Osteoblast (primary cell): Measurements from ENCODE around the gene AFAP1. TPM values are rescaled to one million over a fixed set of nuclear protein-coding genes. Genes with fewer than 3 reads are reported as not detected.
A peak's percentile ranks its signal among the peaks of the same experiment; 100 is the strongest.

ENCODE experiments used
- DNase-seq: peaks from one replicate; pipeline ENCODE4 v3.0.0; 2011; ENCODE audit warnings: low spot score, mixed read lengths; ENCODE audit not compliant: insufficient read length; ENCODE audit errors: missing footprints
- H2AFZ ChIP-seq: 2 replicates; pipeline ENCODE4 v1.6.0; 2011; ENCODE audit warnings: mild to moderate bottlenecking, low read length
- H3K27ac ChIP-seq: 2 replicates; pipeline ENCODE4 v1.5.1; 2011; ENCODE audit warnings: mild to moderate bottlenecking, low read depth, low read length, moderate library complexity
- H3K27me3 ChIP-seq: 2 replicates; pipeline ENCODE4 v1.6.0; 2012; ENCODE audit warnings: mild to moderate bottlenecking, control low read depth, inconsistent platforms, low read length, moderate library complexity; ENCODE audit not compliant: insufficient read depth
- H3K36me3 ChIP-seq: 2 replicates; pipeline ENCODE4 v1.5.1; 2011; ENCODE audit warnings: mild to moderate bottlenecking, low read length, control low read depth, moderate library complexity; ENCODE audit not compliant: insufficient read depth
- H3K4me1 ChIP-seq: 2 replicates; pipeline ENCODE4 v1.5.1; 2011; ENCODE audit warnings: mild to moderate bottlenecking, low read length, control low read depth, moderate library complexity; ENCODE audit not compliant: insufficient read depth
- H3K4me2 ChIP-seq: 2 replicates; pipeline ENCODE4 v1.6.0; 2011; ENCODE audit warnings: mild to moderate bottlenecking, low read length; ENCODE audit not compliant: insufficient read depth
- H3K4me3 ChIP-seq: fragments of 200-600 bp; sonication (generic); 3 replicates; pipeline ENCODE4 v1.5.1; 2012; ENCODE audit warnings: mild to moderate bottlenecking, low read length, inconsistent platforms; ENCODE audit not compliant: insufficient read depth
- H3K79me2 ChIP-seq: 2 replicates; pipeline ENCODE4 v1.6.0; 2012; ENCODE audit warnings: mild to moderate bottlenecking, low read length, control low read depth, inconsistent platforms; ENCODE audit not compliant: insufficient read depth
- H3K9me3 ChIP-seq: 2 replicates; pipeline ENCODE4 v1.5.1; 2011; ENCODE audit warnings: low read depth, low read length, control low read depth
- H4K20me1 ChIP-seq: 2 replicates; pipeline ENCODE4 v1.6.0; 2012; ENCODE audit warnings: mild to moderate bottlenecking, low read length, control low read depth; ENCODE audit not compliant: insufficient read depth
- total RNA-seq: library from RNA; depleted of rRNA; stranded (reverse); fragments of >200 nt; gene quantifications from 2 replicates; pipeline ENCODE4 v1.2.3, GENCODE V29; 2012
- TF ChIP-seq, protein P1 (sequence below): IDR thresholded peaks from 2 replicates; pipeline ENCODE4 v1.5.1; 2011; ENCODE audit warnings: mild to moderate bottlenecking, low read depth, low read length, moderate library complexity; ENCODE audit errors: extremely low read depth

Gene AFAP1
- total RNA-seq, 1 donor = 101 TPM

DNA sequence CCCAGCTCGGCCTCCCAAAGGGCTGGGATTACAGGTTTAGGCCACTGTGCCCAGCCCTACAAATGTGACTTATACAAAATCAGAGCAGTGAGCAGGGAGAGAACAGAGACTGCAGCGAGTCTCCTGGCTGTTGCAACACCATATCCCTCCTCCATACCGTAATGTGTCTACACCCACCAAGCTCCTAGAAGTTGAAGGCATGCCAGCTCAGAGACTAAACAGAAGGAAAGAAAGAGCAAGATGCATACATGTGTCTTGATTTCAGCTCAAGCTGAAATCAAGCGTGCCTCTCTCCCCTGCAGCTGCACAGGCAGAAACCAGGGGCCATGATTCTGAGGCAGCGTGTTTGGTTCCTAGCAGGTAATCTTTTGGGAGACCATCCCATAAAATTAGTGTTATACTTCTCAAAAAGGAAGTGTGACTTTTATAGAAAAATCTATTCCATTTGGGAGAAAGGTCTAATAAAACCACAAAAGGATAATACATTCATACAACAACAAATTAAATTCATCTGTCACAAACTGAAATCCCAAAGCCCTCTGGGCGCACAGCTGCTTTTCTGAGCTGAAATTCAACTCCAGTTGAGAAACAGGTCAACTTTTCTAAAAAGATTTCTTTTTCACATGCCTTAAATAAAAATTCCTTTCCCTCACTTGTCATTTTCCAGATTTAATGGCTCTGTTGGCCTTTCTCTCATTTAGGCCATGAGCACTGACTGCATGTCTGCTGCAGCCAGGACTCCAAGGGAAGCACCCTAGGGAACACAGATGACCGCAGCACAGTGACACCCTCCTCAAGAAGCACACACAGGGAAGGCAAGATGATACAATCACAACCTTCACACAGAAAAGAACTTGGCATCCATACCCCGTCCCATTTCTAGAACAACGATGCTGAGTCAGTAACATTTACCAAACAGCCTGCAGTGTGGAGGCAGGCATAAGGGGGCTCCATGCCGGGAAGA is 34.4 kb downstream of the AFAP1 start:
- Histone ChIP-seq H3K27me3 (no peaks in the 10 kb centered on the region), H3K4me3 (peak overlapping the region; percentile 54), H3K4me1 (peaks cover 99% of the 10 kb centered on the region), H4K20me1 (peaks cover 18% of the 10 kb centered on the region), H3K27ac (peak overlapping the region; percentile 96), H2AFZ (no peak overlapping the region), H3K79me2 (peaks cover 98% of the 10 kb centered on the region), H3K36me3 (peaks cover 29% of the 10 kb centered on the region), H3K4me2 (peak overlapping the region; percentile 79), H3K9me3 (no peaks in the 10 kb centered on the region)
- TF ChIP-seq, protein P1, sequence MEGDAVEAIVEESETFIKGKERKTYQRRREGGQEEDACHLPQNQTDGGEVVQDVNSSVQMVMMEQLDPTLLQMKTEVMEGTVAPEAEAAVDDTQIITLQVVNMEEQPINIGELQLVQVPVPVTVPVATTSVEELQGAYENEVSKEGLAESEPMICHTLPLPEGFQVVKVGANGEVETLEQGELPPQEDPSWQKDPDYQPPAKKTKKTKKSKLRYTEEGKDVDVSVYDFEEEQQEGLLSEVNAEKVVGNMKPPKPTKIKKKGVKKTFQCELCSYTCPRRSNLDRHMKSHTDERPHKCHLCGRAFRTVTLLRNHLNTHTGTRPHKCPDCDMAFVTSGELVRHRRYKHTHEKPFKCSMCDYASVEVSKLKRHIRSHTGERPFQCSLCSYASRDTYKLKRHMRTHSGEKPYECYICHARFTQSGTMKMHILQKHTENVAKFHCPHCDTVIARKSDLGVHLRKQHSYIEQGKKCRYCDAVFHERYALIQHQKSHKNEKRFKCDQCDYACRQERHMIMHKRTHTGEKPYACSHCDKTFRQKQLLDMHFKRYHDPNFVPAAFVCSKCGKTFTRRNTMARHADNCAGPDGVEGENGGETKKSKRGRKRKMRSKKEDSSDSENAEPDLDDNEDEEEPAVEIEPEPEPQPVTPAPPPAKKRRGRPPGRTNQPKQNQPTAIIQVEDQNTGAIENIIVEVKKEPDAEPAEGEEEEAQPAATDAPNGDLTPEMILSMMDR = no peak
- DNase-seq = peak; percentile 82

DNA sequence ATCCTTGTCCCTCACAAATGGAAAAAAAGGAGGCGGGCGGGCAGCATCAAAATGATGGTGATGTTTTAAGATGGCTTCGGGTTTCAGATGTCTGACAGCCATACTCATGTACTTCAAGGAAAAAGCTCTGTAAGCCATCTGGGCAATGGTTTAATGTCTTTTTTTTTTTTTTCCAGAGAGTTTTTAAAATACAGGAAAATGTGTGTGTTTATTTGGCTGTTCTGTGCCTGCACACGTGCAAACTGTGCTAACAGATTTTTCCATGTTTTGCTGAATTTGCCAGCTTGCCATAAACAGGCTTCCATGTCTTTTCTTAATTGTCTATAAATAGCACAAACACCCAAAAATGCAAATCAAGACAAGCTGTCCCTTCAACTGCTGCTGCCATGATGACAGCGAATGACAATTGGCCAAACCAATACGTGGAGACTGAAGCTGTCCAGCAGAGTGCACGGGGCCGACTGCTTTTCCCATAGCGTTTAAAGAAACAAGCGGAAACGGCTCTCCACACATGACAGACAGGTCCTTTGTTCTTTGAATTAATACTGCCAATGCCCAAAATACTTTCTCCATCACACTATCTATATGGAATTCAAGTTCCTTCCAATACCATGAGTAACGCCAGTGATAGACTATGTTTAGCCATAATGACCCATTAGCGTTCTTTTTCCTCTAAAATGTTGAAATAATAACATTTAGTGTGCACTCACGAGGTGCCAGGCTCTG is 35.7 kb downstream of the AFAP1 start:
- Histone ChIP-seq H3K4me3 (peak overlapping the region; percentile 49), H3K79me2 (peaks cover 98% of the 10 kb centered on the region), H3K4me1 (peaks cover 94% of the 10 kb centered on the region), H4K20me1 (peaks cover 18% of the 10 kb centered on the region), H3K9me3 (no peaks in the 10 kb centered on the region), H3K4me2 (peak overlapping the region; percentile 79), H3K27me3 (no peaks in the 10 kb centered on the region), H3K36me3 (peaks cover 29% of the 10 kb centered on the region), H3K27ac (peak overlapping the region; percentile 96), H2AFZ (no peak overlapping the region)
- DNase-seq = peak; percentile 92
- TF ChIP-seq, protein P1 = no peak

DNA sequence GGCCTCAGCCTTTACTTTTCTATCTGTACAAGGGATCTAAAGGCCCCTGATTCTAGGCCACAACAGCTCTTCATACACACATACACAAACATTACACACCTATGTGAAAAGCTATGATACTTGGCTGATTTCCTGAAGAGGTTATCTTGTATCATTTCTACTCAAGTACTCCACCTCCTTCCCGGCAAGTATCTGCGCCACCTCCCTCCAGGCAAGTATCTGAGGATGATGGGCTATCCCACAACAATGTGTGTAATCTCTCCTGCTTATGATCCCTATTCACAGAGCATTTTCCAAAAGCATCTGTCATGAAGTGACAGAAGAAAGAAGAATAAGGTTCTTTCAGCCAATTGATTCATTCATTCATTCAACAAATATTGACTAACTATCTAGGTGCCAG is 36.8 kb downstream of the AFAP1 start:
- TF ChIP-seq, protein P1 = no peak
- no peaks in the 10 kb centered on the region for H3K27me3 ChIP-seq
- H4K20me1 ChIP-seq = peaks cover 18% of the 10 kb centered on the region
- H3K79me2 ChIP-seq = peaks cover 97% of the 10 kb centered on the region
- H2AFZ ChIP-seq = no peak overlapping the region
- no peak for DNase-seq
- peaks cover 93% of the 10 kb centered on the region for H3K4me1 ChIP-seq
- H3K9me3 ChIP-seq = no peaks in the 10 kb centered on the region
- H3K4me2 ChIP-seq = peak overlapping the region; percentile 12
- H3K27ac ChIP-seq = peak overlapping the region; percentile 96
- peaks cover 28% of the 10 kb centered on the region for H3K36me3 ChIP-seq
- H3K4me3 ChIP-seq = no peak overlapping the region

DNA sequence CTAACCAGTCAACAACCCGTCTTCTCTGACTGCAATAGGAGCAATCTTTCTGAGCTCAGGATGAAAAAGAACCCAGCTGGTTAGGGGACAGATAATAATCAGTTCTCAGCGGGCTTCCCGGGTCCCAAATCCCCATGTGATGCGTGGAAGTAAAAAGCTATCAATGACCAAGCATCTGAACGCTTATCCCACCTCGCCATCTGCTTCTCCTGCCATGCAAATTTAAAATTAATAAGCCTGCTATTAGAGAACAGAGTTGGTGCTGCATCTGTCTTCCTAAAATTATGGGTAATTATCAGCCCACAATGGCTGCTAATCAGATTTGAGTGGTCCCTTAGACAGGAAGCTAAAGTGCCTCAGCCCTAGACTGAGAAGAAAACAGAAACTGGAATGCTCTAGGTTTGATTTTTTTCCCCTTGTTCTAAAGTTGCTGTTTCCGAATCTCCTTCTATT is 37.5 kb downstream of the AFAP1 start:
- Histone ChIP-seq H3K27ac (peak overlapping the region; percentile 96), H4K20me1 (peaks cover 18% of the 10 kb centered on the region)

More for the DNA sequence above, 37.5 kb downstream of the AFAP1 start:
- Histone ChIP-seq H3K4me3 (no peak overlapping the region), H2AFZ (no peak overlapping the region), H3K27me3 (no peaks in the 10 kb centered on the region), H3K36me3 (peaks cover 24% of the 10 kb centered on the region), H3K4me1 (peaks cover 88% of the 10 kb centered on the region), H3K4me2 (peak overlapping the region; percentile 12), H3K9me3 (no peaks in the 10 kb centered on the region), H3K79me2 (peaks cover 97% of the 10 kb centered on the region)
- peak; percentile 66 for DNase-seq
- TF ChIP-seq, protein P1 = no peak
